GM12874 (cell line): ENCODE results near the gene INTS7.

Experiments used
- TF ChIP-seq, protein P1 (sequence below): IDR thresholded peaks from 2 replicates; pipeline ENCODE4 v1.5.1; 2011; ENCODE audit warnings: low read depth, mild to moderate bottlenecking, control low read depth, low read length, moderate library complexity; ENCODE audit not compliant: insufficient read depth

The INTS7 gene

DNA sequence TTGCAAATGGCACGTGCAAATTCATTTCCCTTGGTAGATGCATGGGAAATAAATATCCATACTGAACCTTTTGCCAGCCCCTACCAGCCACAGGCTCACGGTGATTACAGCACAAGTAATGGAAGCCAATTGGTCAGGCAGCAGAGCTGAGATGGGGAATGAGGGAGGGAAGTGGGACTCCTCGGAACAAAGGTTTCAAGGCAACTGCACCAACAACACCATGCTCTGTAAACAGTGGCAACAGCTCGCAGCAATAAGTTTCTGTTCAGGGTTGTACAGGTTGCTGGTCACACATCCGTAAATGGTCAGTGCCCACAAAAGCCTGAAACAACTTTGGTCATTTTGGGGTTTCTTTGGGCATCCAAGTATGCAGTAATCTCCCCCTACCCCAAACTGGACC, 142.1 kb downstream of the INTS7 start:
- TF ChIP-seq, protein P1, sequence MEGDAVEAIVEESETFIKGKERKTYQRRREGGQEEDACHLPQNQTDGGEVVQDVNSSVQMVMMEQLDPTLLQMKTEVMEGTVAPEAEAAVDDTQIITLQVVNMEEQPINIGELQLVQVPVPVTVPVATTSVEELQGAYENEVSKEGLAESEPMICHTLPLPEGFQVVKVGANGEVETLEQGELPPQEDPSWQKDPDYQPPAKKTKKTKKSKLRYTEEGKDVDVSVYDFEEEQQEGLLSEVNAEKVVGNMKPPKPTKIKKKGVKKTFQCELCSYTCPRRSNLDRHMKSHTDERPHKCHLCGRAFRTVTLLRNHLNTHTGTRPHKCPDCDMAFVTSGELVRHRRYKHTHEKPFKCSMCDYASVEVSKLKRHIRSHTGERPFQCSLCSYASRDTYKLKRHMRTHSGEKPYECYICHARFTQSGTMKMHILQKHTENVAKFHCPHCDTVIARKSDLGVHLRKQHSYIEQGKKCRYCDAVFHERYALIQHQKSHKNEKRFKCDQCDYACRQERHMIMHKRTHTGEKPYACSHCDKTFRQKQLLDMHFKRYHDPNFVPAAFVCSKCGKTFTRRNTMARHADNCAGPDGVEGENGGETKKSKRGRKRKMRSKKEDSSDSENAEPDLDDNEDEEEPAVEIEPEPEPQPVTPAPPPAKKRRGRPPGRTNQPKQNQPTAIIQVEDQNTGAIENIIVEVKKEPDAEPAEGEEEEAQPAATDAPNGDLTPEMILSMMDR, result no peak

DNA sequence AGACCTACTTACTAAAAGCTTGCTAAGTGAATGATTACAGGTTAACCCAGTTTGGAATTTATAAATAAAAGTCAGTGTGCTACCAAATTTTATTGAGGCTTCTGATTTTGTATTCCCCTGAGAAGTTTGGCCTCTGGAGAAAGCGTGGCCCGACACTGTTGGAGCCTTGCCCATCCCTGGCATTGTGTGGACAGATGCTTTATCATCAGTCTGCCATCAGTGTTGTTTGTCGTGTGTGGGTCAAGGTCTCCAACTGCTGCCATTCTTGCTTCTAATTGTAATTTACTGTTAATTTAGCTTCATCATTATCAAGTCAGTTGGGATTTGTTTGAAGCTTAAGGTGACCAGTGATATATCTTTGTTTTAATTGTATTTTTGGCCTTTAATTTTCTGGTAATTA, 142.8 kb downstream of the INTS7 start:
- TF ChIP-seq, protein P1, result no peak

DNA sequence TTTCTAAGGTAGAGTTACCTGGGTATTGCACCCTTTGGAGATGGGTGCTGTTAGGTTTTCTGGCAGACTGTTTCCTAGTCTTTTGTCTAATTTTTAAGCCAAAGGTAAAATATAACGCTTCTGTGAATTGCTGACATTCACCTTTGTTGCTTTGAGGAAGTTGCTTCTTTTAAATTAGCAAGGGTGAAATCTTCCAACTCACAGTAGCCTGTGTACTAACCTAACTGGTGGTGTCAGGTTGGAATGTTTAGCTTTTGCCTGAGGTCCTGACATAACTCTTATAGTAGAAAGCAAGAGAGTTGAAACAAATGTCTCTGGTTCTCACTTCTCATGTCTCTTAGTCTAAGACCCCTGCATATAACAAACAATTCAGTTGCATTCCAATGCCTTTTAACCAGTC, 143.6 kb downstream of the INTS7 start:
- TF ChIP-seq, protein P1, result no peak
